ENCODE data around the gene CEBPG.

CEBPG gene

GRCh38 chr19:33375837-33376159 lies 2.3 kb downstream of the CEBPG start:
- H3K4me3 ChIP-seq (ENCODE audit: low read depth, low read length) = no peak overlapping the region

GRCh38 chr19:33376423-33376822 lies 2.9 kb downstream of the CEBPG start:
- H3K4me3 ChIP-seq (ENCODE audit: low read depth, low read length) = no peak overlapping the region
- no peak for TF ChIP-seq CTCF (IDR thresholded peaks at IDR 0.05; ENCODE audit: low read depth, low read length)

More at GRCh38 chr19:33375837-33376159, 2.3 kb downstream of the CEBPG start:
- TF ChIP-seq CTCF (IDR thresholded peaks at IDR 0.05; ENCODE audit: low read depth, low read length) = no peak

GRCh38 chr19:33376941-33377557 lies 3.5 kb downstream of the CEBPG start:
- TF ChIP-seq CTCF (IDR thresholded peaks at IDR 0.05; ENCODE audit: low read depth, low read length) = no peak
- H3K4me3 ChIP-seq (ENCODE audit: low read depth, low read length) = no peak overlapping the region

- H3K4me3 ChIP-seq (ENCODE audit: low read depth, low read length) = no peak overlapping the region
- no peak for TF ChIP-seq CTCF (IDR thresholded peaks at IDR 0.05; ENCODE audit: low read depth, low read length)
Measured at GRCh38 chr19:33377586-33378475, 4.3 kb downstream of the CEBPG start.

- H3K4me3 ChIP-seq (ENCODE audit: low read depth, low read length) = no peak overlapping the region
- no peak for TF ChIP-seq CTCF (IDR thresholded peaks at IDR 0.05; ENCODE audit: low read depth, low read length)
Measured at GRCh38 chr19:33379151-33379829, 5.8 kb downstream of the CEBPG start.

- H3K4me3 ChIP-seq (ENCODE audit: low read depth, low read length) = no peak overlapping the region
- no peak for TF ChIP-seq CTCF (IDR thresholded peaks at IDR 0.05; ENCODE audit: low read depth, low read length)
Measured at GRCh38 chr19:33381101-33381500, 7.6 kb downstream of the CEBPG start.

GRCh38 chr19:33382006-33382405 lies 8.5 kb downstream of the CEBPG start:
- TF ChIP-seq CTCF (IDR thresholded peaks at IDR 0.05; ENCODE audit: low read depth, low read length) = no peak
- H3K4me3 ChIP-seq (ENCODE audit: low read depth, low read length) = no peak overlapping the region
